ENCODE data around the gene WDR74. TPM values are rescaled to one million over a fixed set of nuclear protein-coding genes. Genes with fewer than 3 reads are reported as not detected.
A peak's percentile ranks its signal among the peaks of the same experiment; 100 is the strongest.
"Not testable (repeated sequence)": the region's sequence is repeated elsewhere in the genome, so short reads cannot be mapped to it uniquely, and the experiment has no call there.

The WDR74 gene
- total RNA-seq, 2 experiments from 2014 or later: 53.8 to 60.4 TPM

DNA sequence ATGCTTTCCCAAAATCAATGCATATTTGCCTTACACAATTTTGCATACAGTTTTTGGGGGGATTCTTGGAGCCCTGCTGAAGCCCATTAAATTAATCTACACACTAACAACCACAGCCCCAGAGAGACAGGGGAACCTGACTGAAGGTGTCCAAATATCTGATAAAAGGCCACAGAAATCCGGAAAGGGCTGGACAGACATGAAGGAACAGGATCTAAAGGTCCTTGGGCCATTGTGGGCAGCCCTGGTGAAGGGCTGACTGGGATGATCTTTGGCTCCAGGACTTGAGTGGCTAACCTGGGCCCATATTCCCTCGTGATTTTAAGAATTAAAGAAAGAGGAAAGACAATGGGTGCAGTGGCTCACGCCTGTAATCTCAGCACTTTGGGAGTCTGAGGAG, 6.8 kb upstream of the WDR74 start:
- Mint-ChIP-seq H3K9me3 (no peaks in the 10 kb centered on the region), H3K4me1 (peaks cover 8% of the 10 kb centered on the region), H3K27me3 (no peaks in the 10 kb centered on the region), H3K4me3 (no peak overlapping the region), H3K36me3 (ENCODE audit: low read depth) (peaks cover 3% of the 10 kb centered on the region), H3K27ac (no peak overlapping the region)
- ChIA-PET POLR2A (no interaction called here), CTCF (interaction anchor here (1.0 kb wide), 1 partner anchor 11 kb away, joined by 3 read pairs; no protein-coding TSS in a partner anchor)
- DNase-seq: no peak

DNA sequence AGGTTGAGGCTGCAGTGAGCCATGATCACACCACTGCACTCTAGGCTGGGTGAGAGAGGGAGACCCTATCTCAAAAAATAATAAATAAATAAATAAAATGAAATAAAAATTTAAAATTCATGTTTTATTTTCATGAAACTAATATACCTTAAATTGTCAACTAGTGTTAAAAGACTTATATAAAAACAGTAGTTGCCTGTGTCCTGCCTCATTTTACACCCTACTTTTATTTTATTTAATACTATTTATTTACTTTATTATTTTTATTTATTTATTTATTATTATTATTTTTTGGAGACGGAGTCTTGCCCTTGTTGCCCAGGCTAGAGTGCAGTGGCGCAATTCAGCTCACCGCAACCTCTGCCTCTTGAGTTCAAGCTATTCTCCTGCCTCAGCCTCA, 4.8 kb upstream of the WDR74 start:
- POLR2A ChIA-PET: no interaction called here
- no peak overlapping the region for H3K27ac Mint-ChIP-seq
- no peak overlapping the region for H3K4me3 Mint-ChIP-seq
- H3K9me3 Mint-ChIP-seq: no peaks in the 10 kb centered on the region
- peaks cover 5% of the 10 kb centered on the region for H3K36me3 Mint-ChIP-seq (ENCODE audit: low read depth)
- no peaks in the 10 kb centered on the region for H3K27me3 Mint-ChIP-seq
- peaks cover 8% of the 10 kb centered on the region for H3K4me1 Mint-ChIP-seq
- DNase-seq: no peak
- CTCF ChIA-PET: interaction anchor here (0.6 to 0.7 kb wide), 2 partner anchors 170 to 818 kb away, joined by 3 read pairs; no protein-coding TSS in a partner anchor

DNA sequence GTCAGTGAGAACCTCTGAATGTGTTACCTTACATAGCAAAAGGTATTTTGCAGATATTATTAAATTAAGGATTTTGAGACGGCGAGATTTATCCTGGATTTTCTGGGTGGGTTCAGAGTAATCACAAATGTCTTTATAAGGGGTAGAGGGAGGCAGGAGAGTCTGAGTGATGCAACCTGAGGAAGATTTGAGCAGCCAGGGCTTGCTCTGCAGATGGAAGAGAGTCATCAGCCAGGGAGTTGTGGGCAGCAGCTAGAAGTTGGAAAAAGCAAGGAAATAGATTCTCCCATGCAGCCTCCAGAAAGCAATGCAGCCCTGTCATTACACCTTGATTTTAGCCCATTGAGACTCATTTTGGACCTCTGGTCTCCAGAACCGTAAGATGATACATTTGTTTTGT, 4.1 kb upstream of the WDR74 start:
- ChIA-PET POLR2A (no interaction called here), CTCF (interaction anchor here (0.6 kb wide), 1 partner anchor 169 kb away, joined by 3 read pairs; no protein-coding TSS in a partner anchor)
- Mint-ChIP-seq H3K27me3 (no peaks in the 10 kb centered on the region), H3K27ac (no peak overlapping the region), H3K4me1 (peaks cover 11% of the 10 kb centered on the region), H3K36me3 (ENCODE audit: low read depth) (peaks cover 4% of the 10 kb centered on the region), H3K4me3 (no peak overlapping the region), H3K9me3 (no peaks in the 10 kb centered on the region)
- no peak for DNase-seq

DNA sequence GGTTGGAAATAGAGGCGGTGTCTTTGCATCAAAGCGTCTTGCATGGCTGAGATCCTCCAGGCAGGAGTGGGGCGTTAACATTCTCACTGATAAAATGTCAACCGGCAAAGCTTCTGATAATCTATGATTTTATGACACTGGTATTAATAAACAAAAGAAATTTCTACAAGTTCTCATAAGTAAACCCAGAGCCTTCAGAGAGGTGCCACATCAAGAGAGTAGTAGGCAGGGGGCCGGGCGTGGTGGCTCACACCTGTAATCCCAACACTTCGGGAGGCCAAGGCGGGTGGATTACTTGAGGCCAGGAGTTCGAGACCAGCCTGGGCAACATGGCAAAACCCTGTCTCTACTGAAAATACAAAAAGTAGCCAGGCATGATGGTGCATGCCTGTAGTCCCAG, 3.5 kb upstream of the WDR74 start:
- H3K4me1 Mint-ChIP-seq: peaks cover 11% of the 10 kb centered on the region
- POLR2A ChIA-PET, CTCF ChIA-PET: not testable (repeated sequence)

DNA sequence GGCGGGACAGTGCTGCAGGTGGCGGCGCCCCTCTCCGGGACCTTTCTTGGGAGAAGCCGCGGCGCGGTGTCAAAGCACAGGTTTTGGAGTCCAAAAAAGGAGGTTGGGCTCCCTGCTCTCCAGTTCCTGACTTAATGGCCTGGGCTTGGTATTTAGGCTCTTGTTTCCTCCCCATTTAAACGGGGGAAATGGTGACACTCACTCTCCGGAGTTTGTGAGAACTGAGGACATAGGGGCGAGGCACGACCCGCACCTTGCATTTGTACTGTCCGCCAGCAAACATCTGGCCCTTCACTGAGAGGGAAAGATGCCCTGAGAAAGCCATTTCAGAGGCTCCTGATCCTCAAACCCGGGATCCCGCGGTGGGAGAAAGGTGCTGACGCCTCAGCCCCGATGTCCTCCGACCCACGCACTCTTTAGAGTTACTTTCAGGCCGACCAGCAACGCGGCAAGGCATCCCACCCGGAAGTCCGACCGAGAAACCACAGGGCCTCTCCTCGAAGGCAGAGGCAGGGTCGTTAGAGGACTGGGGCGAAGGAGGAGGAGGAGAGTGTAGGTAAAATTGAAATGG, 2.9 kb upstream of the WDR74 start:
- no peak overlapping the region for H3K27ac Mint-ChIP-seq
- DNase-seq: peak; percentile 49
- ChIA-PET CTCF (interaction anchor here (0.5 to 1.1 kb wide), 3 partner anchors 11 to 70 kb away, joined by 3 to 4 read pairs (median 3); partner anchors contain the start of gene STX5), POLR2A (interaction anchor here (1.1 to 3.0 kb wide), 6 partner anchors 8 to 115 kb away, joined by 5 to 58 read pairs (median 18); partner anchors contain the start of genes HNRNPUL2, NXF1, POLR2G and TMEM179B)
- H3K4me3 Mint-ChIP-seq: no peak overlapping the region
- H3K9me3 Mint-ChIP-seq: no peaks in the 10 kb centered on the region
- H3K36me3 Mint-ChIP-seq (ENCODE audit: low read depth): peaks cover 9% of the 10 kb centered on the region
- no peaks in the 10 kb centered on the region for H3K27me3 Mint-ChIP-seq
- H3K4me1 Mint-ChIP-seq: peaks cover 16% of the 10 kb centered on the region

More for the DNA sequence above, 3.5 kb upstream of the WDR74 start:
- DNase-seq; H3K36me3 Mint-ChIP-seq (ENCODE audit: low read depth); H3K27ac Mint-ChIP-seq; H3K27me3 Mint-ChIP-seq; H3K9me3 Mint-ChIP-seq; H3K4me3 Mint-ChIP-seq: not testable (repeated sequence)

DNA sequence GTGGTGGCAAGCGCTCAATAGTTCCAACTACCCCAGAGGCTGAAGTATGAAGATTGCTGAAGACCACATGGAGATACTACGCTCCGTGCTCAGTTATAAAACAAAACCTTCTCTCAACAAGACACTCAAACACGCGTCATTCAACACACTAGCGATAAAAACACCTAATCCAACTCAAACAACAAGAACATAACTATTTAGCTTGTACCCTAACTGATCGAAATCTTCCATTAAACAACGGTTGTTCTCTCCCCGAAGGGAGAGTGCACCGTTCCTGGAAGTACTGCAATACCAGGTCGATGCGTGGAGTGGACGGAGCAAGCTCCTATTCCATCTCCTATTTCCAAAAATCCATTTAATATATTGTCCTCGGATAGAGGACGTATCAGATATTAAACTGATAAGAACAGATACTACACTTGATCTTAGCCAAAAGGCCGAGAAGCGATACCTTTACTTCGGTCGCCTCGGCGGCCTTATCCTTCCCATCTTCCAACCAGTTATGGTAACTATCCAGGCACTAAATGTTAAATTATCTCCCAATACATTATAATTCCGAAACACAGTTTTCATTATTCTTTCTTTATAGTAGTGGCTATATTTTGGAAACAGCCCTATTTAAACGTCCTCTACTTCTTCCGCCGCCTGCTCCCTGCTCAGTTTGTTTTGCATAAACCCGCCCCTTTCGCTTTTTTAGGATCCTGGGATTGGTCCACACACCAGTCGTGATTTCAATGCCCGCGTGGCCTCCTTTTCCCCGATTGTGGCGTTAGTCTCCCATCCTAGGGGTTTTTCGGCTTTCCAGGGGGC, 2.2 kb upstream of the WDR74 start:
- H3K4me1 Mint-ChIP-seq: peaks cover 16% of the 10 kb centered on the region
- H3K9me3 Mint-ChIP-seq: no peaks in the 10 kb centered on the region
- H3K27me3 Mint-ChIP-seq: no peaks in the 10 kb centered on the region
- H3K27ac Mint-ChIP-seq: no peak overlapping the region
- ChIA-PET POLR2A (interaction anchor here (0.6 to 3.0 kb wide), 28 partner anchors 9 to 1403 kb away, joined by 3 to 58 read pairs (median 5); partner anchors contain the start of genes C11orf98, CSKMT, EEF1G and GANAB), CTCF (interaction anchor here (0.7 to 2.7 kb wide), 9 partner anchors 10 to 63 kb away, joined by 3 to 18 read pairs (median 4); partner anchors contain the start of genes NXF1, STX5 and TMEM179B)
- peaks cover 10% of the 10 kb centered on the region for H3K36me3 Mint-ChIP-seq (ENCODE audit: low read depth)
- peak; percentile 93 for DNase-seq
- no peak overlapping the region for H3K4me3 Mint-ChIP-seq

DNA sequence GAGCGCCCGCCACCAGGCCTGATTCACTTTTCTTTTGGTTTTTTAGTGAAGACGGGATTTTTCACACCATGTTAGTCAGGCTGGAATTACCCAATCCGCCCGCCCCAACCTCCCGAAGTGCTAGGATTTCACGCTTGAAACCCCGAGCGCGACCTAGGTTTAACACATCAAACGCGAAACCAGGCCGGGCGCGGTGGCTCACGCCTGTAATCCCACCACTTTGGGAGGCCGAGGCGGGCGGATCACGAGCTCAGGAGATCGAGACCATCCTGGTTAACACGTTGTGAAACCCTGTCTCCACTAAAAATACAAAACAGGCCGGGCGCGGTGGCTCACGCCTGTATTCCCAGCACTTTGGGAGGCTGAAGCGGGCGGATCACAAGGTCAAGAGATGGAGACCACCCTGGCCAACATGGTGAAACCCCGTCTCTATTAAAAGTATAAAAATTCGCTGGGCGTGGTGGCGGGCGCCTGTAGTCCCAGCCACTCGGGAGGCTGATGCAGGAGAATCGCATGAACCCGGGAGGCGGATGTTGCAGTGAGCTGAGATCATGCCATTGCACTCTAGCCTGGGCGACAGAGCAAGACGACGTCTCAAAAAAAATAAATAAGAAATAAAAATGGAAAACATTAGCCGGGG, 1.5 kb upstream of the WDR74 start:
- POLR2A ChIA-PET: interaction anchor here (0.6 to 3.0 kb wide), 29 partner anchors 8 to 1403 kb away, joined by 3 to 58 read pairs (median 5); partner anchors contain the start of genes C11orf98, CSKMT, EEF1G and GANAB
- DNase-seq: peak; percentile 71
- Mint-ChIP-seq H3K4me1 (peaks cover 16% of the 10 kb centered on the region), H3K36me3 (ENCODE audit: low read depth) (peaks cover 13% of the 10 kb centered on the region)
- not testable (repeated sequence) for H3K27me3 Mint-ChIP-seq, H3K9me3 Mint-ChIP-seq, H3K4me3 Mint-ChIP-seq, H3K27ac Mint-ChIP-seq
- CTCF ChIA-PET: interaction anchor here (0.6 to 2.7 kb wide), 10 partner anchors 9 to 108 kb away, joined by 3 to 18 read pairs (median 4); partner anchors contain the start of genes NXF1, POLR2G, STX5 and TMEM179B

DNA sequence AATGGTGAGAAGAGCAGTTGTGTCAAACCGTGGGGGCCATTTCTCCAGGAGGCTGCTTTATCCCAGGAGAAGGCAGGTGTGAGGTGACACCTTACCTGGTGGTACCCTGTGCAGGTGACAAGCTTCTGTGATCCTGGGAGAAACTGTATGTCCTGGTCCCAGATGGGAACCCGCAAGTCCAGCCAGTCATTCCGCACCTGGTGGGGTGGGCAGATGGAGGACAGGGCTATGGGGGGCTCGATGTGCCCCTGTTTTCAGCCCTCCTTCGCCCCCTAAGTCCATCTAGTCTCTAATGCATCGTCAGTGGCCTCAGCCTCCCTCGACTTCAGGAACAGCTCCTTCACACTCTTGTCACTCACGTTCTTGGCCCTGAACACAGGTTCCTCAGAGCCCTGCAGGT, 4.1 kb downstream of the WDR74 start:
- Mint-ChIP-seq H3K9me3 (no peaks in the 10 kb centered on the region), H3K4me1 (peaks cover 39% of the 10 kb centered on the region), H3K4me3 (no peak overlapping the region)

DNA sequence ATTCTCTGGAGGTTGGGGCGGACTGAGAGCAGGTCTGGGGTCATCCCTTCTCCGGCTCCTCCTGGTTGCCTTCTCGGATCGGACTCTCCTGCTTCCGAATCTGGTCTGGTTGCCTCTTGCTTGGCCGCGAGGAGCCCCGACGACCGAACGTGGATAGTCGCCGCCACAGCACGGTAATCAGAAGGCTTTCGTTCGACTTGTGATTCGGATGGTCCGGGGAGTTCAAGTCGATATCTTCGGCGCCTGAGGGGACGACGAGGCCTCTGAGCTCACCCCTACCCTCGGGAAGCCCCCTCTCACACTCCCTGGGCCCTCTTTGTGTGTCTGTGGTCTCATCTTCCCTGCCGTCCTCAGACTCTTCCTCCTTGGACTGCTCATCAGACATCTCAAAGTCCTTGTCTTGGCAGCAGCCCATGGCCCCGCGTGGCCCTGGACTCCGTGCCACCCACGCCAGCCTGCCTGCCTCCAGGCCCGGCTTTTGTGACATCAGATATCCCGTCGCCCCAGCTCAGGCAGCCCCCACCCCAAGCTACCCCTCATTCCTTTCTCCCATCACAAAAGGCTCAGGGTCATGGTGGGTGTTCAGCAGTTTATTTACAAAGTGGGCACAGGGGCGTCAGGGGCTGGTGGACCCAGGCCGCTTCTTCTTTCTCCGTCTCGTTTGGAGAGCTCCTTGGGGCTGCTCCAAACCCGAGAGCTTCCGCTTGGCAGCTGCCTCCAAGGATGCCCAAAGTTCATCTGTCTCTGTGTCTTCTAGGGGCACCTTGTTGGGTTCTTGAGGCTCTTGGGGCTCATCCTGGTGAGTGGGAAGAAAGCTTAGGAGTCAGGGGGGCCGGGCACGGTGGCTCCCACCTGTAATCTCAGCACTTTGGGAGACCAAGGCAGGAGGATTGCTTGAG, 6.8 kb downstream of the WDR74 start, which contains the start of gene TEX54:
TSS of gene TEX54 (minus strand) at position 506 of the 899 bp plus-strand sequence.
- ChIA-PET CTCF (interaction anchor here (0.6 to 2.0 kb wide), 9 partner anchors 22 to 1041 kb away, joined by 3 to 15 read pairs (median 4); partner anchors contain the start of genes TUT1 and ZBTB3), POLR2A (interaction anchor here (1.8 kb wide), 1 partner anchor 8 kb away, joined by 19 read pairs; no protein-coding TSS in a partner anchor)
- no peak for DNase-seq
- no peaks in the 10 kb centered on the region for H3K27me3 Mint-ChIP-seq
- H3K4me1 Mint-ChIP-seq: peaks cover 38% of the 10 kb centered on the region
- H3K27ac Mint-ChIP-seq: peak within 1 kb of the TSS; percentile 99
- H3K9me3 Mint-ChIP-seq: no peaks in the 10 kb centered on the region
- H3K4me3 Mint-ChIP-seq: peak within 1 kb of the TSS; percentile 94
- H3K36me3 Mint-ChIP-seq (ENCODE audit: low read depth): peaks cover 28% of the 10 kb centered on the region

More for the DNA sequence above, 4.1 kb downstream of the WDR74 start:
- ChIA-PET CTCF (no interaction called here), POLR2A (no interaction called here)
- peaks cover 32% of the 10 kb centered on the region for H3K36me3 Mint-ChIP-seq (ENCODE audit: low read depth)
- DNase-seq: no peak
- no peaks in the 10 kb centered on the region for H3K27me3 Mint-ChIP-seq
- peak overlapping the region; percentile 42 for H3K27ac Mint-ChIP-seq

DNA sequence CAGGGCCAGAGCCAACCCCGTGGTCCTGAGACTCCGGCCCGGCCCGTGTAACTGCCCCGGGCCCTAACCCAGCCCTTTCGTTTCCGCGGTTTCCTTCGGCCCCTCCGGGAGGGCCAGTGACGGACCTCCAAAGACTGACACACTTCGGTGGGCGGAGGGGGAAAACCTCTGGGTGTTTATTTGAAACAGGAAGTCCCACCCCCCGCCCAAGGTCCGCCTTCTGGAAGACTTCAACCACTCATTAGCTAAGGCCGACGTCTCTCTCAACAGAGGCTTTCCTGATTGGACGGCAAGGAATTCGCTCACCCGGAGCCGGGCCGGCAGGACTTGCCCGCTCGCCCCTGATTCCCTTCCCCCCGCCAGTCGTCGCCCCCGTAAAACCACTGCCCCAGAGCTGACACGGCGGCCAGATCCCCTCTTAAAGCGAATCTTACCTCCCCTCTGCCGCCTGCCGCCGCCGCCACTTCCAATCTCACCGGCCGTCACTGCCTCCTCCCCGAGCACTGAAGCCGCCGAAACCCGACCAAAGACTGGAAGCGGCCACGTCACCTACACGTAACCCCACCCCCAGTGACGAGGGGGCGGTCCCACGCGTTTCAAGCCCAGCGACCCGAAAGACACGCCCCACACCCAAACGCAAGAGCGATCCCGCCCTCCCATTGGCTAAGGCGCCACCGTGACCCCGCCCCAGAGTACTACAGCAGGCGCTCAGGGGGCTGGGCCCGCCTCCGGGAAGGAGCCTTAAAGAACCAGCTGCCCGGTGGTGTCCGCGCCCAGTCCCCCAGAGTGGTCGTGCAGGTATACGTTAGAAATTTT, 7.7 kb downstream of the WDR74 start, which contains the start of gene STX5:
TSS of gene STX5 (minus strand) at position 532 of the 816 bp plus-strand sequence. CDS start 808 bp downstream, outside the sequence.
- ChIA-PET POLR2A (interaction anchor here (0.5 to 1.8 kb wide), 3 partner anchors 9 to 46 kb away, joined by 3 to 19 read pairs (median 3); no protein-coding TSS in a partner anchor), CTCF (interaction anchor here (0.6 to 2.0 kb wide), 16 partner anchors 10 to 1040 kb away, joined by 3 to 15 read pairs (median 4); partner anchors contain the start of genes NXF1, TUT1 and ZBTB3)
- Mint-ChIP-seq H3K4me3 (peak within 1 kb of the TSS; percentile 94), H3K9me3 (no peaks in the 10 kb centered on the region), H3K27ac (peak within 1 kb of the TSS; percentile 99), H3K27me3 (no peaks in the 10 kb centered on the region), H3K36me3 (ENCODE audit: low read depth) (peaks cover 34% of the 10 kb centered on the region), H3K4me1 (peaks cover 36% of the 10 kb centered on the region)
- DNase-seq: peak; percentile 100
